Measurements from ENCODE around the gene BDKRB1.
"Not testable (repeated sequence)": the region's sequence is repeated elsewhere in the genome, so short reads cannot be mapped to it uniquely, and the experiment has no call there.

BDKRB1 gene

GRCh38 chr14:96235426-96235825, 20.6 kb upstream of the BDKRB1 start:
- DNase-seq, result no peak

- DNase-seq, result no peak
Measured at GRCh38 chr14:96237641-96238040, 18.4 kb upstream of the BDKRB1 start.

GRCh38 chr14:96238676-96239265, 17.2 kb upstream of the BDKRB1 start:
- no peak for DNase-seq

GRCh38 chr14:96239711-96240141, 16.3 kb upstream of the BDKRB1 start:
- DNase-seq, result no peak

GRCh38 chr14:96240641-96241040, 15.4 kb upstream of the BDKRB1 start:
- no peak for DNase-seq

- DNase-seq, result no peak
Measured at GRCh38 chr14:96242126-96242525, 13.9 kb upstream of the BDKRB1 start.

- no peak for DNase-seq
Measured at GRCh38 chr14:96243785-96244184, 12.2 kb upstream of the BDKRB1 start.

GRCh38 chr14:96245074-96245473, 10.9 kb upstream of the BDKRB1 start:
- DNase-seq, result not testable (repeated sequence)

- peak; percentile 81 for DNase-seq
Measured at GRCh38 chr14:96245710-96246538, 10.1 kb upstream of the BDKRB1 start.

- DNase-seq, result peak; percentile 91
Measured at GRCh38 chr14:96246539-96246847, 9.5 kb upstream of the BDKRB1 start.

GRCh38 chr14:96247031-96247430, 9.0 kb upstream of the BDKRB1 start:
- DNase-seq, result no peak

- DNase-seq, result peak; percentile 70
Measured at GRCh38 chr14:96249029-96249428, 7.0 kb upstream of the BDKRB1 start.

- DNase-seq, result no peak
Measured at GRCh38 chr14:96250485-96250884, 5.5 kb upstream of the BDKRB1 start.

GRCh38 chr14:96251656-96252155, 4.3 kb upstream of the BDKRB1 start:
- DNase-seq, result no peak

GRCh38 chr14:96252323-96252998, 3.5 kb upstream of the BDKRB1 start:
- peak; percentile 80 for DNase-seq

GRCh38 chr14:96252999-96253539, 2.9 kb upstream of the BDKRB1 start:
- peak; percentile 95 for DNase-seq

- DNase-seq, result no peak
Measured at GRCh38 chr14:96254687-96255086, 1.3 kb upstream of the BDKRB1 start.

- DNase-seq, result no peak
Measured at GRCh38 chr14:96256407-96256806, 397 bp downstream of the BDKRB1 start.

- no peak for DNase-seq
Measured at GRCh38 chr14:96257056-96257455, 1.0 kb downstream of the BDKRB1 start.

- DNase-seq, result no peak
Measured at GRCh38 chr14:96257900-96258299, 1.9 kb downstream of the BDKRB1 start.

GRCh38 chr14:96260341-96260821, 4.4 kb downstream of the BDKRB1 start:
- DNase-seq, result peak; percentile 91

- no peak for DNase-seq
Measured at GRCh38 chr14:96261053-96261452, 5.0 kb downstream of the BDKRB1 start.

All from fibroblast of skin of scalp (primary cell).